ENCODE data around the gene OSBPL7.

Gene OSBPL7

DNA sequence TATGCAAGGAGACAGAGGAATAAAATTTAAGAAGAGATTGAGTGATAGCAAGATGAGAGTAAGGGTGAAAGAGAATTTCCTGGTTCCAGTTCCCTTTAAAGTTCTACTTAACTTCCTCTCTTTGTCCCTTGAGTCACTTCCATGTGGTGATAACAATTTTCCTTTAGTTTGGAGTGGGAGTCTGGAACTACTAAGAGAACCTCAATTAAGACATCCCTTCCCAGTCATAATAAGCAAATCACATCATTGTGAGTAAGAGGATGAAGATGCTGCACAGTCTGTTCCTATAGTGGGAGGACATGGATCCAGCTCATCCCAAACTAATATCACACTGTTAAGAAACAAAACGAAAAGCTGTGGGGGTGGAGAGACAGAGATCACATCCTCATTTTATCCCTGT is 64.2 kb downstream of the OSBPL7 start:
- TF ChIP-seq, protein P1, sequence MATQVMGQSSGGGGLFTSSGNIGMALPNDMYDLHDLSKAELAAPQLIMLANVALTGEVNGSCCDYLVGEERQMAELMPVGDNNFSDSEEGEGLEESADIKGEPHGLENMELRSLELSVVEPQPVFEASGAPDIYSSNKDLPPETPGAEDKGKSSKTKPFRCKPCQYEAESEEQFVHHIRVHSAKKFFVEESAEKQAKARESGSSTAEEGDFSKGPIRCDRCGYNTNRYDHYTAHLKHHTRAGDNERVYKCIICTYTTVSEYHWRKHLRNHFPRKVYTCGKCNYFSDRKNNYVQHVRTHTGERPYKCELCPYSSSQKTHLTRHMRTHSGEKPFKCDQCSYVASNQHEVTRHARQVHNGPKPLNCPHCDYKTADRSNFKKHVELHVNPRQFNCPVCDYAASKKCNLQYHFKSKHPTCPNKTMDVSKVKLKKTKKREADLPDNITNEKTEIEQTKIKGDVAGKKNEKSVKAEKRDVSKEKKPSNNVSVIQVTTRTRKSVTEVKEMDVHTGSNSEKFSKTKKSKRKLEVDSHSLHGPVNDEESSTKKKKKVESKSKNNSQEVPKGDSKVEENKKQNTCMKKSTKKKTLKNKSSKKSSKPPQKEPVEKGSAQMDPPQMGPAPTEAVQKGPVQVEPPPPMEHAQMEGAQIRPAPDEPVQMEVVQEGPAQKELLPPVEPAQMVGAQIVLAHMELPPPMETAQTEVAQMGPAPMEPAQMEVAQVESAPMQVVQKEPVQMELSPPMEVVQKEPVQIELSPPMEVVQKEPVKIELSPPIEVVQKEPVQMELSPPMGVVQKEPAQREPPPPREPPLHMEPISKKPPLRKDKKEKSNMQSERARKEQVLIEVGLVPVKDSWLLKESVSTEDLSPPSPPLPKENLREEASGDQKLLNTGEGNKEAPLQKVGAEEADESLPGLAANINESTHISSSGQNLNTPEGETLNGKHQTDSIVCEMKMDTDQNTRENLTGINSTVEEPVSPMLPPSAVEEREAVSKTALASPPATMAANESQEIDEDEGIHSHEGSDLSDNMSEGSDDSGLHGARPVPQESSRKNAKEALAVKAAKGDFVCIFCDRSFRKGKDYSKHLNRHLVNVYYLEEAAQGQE (IDR thresholded peaks at IDR 0.05; ENCODE audit: insufficient read depth in 1 of 2, low read depth in 2 of 2, low read length in 2 of 2): no peak
- TF ChIP-seq POLR2AphosphoS5 (IDR thresholded peaks at IDR 0.05; ENCODE audit: low read depth, low read length): no peak
- TF ChIP-seq FOXP2 (optimal IDR thresholded peaks at IDR 0.05; ENCODE audit: borderline replicate concordance, extremely low read depth, extremely low read length, insufficient read depth): no peak
- no peak for TF ChIP-seq TAF1 (IDR thresholded peaks at IDR 0.05; ENCODE audit: borderline replicate concordance, insufficient read depth, low read length)
- TF ChIP-seq SIN3A (IDR thresholded peaks at IDR 0.05; ENCODE audit: borderline replicate concordance, insufficient read depth, low read length): no peak
